NOMO-1 treated with dmso at 0.1 percent for 144 hours (cell line): ENCODE measurements around the gene NOS3.
"Not testable (repeated sequence)": the region's sequence is repeated elsewhere in the genome, so short reads cannot be mapped to it uniquely, and the experiment has no call there.

Experiments
- DNase-seq: peaks from one replicate; lab custom pipeline; 2025; ENCODE audit not compliant: unreplicated experiment; lab: John Stamatoyannopoulos, UW

Gene NOS3

DNA sequence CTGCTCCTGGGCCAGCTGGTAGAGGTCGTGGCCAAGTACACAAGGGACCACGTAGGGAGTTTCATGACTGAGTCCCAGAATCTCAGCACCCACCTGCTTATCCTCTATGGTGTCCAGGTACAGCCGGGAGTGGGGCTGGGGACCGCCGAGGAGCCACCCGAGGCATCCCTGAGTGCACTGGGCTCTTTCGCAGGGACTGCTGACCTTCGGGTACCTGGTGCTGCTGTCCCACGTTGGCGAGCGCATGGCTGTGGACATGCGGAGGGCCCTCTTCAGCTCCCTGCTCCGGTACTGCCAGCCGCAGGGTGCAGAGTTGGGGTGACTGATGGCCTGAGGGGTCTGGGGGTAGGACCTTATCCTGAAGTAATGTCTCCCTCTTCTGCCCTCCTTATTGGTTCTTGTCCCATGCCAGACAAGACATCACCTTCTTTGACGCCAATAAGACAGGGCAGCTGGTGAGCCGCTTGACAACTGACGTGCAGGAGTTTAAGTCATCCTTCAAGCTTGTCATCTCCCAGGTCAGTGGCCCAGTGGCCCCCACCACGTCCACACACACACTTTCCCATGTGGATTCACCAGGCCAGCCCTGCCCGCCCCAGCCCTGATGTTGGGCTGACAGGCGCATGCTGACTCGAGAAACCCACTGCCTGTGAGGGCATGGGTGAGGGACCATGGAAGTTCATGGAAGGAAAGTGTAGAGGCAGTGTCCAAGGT, 43.7 kb downstream of the NOS3 start:
- DNase-seq, result no peak

DNA sequence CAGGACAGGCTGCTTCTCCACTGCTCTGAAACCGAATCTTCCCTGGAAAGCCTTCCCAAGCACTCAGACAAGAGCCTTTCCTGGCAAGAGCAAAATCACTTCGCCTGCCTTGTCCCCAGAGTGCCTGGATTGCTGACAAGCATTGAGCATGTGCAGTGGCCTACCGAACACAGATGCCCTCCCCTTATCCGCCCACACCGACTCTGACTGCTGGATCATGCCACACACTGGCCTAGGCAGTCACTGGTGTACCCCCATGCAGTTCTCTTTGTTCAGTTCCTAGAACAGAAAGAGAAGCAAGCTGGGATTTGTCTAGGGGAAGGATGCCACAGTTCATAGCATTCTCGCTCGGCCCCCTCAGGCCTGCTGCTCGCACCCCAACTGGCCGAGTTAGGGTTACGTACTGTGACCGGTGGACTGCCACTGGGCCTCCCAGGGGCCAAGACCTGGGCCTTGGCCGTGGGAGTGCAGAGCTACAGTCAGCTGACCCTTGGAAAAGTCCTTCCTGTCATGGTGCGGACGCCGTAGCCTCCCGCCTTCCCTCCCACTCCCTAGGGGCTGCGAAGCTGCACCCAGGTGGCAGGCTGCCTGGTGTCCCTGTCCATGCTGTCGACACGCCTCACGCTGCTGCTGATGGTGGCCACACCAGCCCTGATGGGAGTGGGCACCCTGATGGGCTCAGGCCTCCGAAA, 44.4 kb downstream of the NOS3 start:
- no peak for DNase-seq

DNA sequence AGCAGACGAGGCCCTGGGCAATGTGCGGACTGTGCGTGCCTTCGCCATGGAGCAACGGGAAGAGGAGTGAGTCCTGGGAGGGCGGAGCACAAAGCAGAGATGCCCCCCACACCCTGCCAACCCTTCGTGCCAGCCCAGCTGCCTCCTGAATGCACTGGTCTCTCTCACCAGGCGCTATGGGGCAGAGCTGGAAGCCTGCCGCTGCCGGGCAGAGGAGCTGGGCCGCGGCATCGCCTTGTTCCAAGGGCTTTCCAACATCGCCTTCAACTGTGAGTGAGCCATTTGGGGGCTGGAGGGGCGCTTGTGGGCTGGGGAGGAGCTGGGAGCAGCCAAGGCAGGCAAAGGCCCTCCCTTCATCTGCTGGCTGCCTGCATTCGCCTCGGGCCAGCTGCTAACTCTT, 45.1 kb downstream of the NOS3 start:
- DNase-seq, result no peak

DNA sequence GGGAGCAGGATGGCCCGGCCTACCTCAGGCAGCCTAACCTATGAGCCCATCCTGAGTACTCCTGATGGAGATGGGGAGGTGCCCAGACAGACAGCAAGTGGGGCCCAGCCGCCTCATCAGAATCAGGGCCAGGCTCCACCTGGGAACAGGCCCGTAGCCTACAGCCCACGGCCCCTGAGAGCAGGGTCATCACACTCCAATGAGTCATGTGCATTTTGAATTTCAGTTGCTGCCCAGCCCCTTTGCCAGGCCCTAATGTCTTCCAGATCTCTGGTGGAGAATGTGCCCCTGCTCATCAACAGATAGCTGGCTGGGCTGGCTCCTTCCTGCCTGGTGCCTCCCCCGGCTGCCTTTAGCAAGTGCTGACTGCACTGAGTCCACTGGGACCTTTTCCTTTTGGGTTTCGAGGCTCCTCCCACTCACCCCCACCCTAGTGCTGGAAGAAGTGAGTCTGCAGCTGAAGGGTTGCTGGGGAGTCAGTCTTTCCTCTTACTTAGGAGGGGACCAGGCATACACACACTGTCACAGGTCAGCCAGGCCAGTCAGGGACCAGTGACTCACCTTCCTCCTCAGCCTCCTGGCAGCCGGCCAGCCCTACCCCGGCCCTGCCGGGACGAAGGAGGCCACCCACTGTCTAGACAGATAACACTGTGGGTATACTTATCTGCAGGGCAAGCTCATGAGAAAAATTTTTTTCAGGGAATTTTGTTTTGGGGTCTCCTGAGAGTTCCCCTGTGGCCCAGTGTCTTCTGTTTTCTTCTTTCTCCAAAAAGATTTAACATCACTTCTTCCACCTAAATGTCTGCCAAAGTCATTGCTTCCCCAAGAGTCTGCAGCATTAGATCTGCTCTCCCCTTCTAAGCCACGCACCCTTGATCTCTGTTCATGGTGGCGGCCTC, 48.4 kb downstream of the NOS3 start:
- DNase-seq, result peak; percentile 14

DNA sequence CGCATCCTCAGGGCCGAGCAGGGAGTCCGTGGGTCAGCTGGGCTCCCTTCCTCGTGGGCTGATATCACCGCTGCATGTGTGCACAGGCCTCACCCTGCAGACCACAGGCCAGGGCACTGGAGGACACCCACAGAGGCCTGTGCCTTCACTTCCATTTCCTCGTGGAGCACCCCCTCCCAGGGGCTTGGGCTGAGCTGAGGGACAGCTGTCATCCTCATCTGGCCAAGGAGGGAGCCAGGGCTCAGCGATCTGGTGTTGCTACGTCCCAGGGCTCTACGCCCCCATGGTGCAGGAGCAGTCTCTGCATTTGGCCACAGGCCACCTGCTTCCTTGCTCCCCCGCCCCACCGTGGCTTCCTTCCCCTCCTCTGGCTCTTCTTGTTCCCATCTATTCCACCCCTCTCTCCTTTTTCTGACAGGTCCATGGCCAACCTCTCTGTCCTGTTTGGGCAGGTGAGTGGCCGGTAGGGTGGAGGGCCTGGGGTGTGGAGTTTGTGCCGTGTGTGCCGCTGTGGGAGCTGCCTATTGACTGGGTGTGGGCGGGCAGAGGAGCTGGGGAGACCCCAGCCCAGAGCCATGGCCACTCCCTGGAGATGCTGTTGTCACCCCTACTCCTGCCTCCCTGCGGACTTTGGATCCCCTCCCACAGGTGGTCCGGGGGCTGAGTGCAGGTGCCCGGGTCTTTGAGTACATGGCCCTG, 49.2 kb downstream of the NOS3 start:
- DNase-seq, result no peak

DNA sequence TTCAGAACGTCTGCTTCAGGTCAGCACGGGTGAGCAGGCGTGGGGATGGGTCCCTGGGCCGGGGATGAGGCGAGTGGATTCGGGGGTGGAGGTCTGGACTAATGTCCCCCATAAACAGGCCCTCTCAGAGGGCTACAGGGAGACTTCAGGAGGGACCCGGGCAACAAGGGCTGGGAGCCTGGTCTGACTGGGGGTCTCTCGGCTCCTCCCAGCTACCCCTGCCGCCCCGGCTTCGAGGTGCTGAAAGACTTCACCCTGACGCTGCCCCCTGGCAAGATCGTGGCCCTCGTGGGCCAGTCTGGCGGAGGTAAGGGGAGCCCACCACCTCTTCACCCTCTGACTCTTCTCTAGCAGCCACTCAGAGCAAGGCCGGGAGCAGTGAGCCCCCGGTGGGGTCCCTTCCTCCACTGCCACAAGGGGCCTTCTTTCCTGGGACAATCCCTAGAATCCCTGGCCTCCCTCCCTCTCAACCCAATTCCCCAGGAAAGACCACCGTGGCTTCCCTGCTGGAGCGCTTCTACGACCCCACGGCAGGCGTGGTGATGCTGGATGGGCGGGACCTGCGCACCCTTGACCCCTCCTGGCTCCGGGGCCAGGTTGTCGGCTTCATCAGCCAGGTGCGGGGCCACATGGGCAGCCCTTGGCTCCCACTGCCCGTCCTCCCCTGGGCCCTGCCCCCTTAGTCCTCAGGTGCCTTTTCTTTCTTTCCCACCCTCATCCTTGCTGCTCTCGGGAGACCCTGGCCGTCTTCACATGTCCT, 50.0 kb downstream of the NOS3 start:
- no peak for DNase-seq

DNA sequence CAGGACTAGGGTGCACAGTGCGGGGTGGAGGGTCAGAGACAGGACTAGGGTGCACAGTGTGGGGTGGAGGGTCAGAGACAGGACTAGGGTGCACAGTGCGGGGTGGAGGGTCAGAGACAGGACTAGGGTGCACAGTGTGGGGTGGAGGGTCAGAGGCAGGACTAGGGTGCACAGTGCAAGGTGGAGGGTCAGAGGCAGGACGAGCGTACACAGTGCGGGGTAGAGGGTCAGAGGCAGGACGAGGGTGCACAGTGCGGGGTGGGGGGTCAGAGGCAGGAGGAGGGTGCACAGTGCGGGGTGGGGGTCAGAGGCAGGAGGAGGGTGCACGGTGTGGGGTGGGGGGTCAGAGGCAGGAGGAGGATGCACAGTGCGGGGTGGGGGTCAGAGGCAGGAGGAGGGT, 52.6 kb downstream of the NOS3 start:
- DNase-seq, result not testable (repeated sequence)

DNA sequence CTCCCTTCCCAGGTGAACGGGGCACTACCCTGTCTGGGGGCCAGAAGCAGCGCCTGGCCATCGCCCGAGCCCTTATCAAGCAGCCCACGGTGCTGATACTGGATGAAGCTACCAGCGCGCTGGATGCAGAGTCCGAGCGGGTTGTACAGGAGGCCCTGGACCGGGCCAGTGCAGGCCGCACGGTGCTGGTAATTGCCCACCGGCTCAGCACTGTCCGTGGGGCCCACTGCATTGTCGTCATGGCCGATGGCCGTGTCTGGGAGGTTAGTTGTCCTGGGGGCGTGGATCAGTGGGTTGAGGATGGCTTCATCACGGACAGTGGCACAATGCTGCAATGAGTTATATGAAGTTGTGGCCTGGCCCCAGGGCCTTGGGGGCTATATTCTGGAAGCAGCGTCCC, 53.1 kb downstream of the NOS3 start:
- no peak for DNase-seq

DNA sequence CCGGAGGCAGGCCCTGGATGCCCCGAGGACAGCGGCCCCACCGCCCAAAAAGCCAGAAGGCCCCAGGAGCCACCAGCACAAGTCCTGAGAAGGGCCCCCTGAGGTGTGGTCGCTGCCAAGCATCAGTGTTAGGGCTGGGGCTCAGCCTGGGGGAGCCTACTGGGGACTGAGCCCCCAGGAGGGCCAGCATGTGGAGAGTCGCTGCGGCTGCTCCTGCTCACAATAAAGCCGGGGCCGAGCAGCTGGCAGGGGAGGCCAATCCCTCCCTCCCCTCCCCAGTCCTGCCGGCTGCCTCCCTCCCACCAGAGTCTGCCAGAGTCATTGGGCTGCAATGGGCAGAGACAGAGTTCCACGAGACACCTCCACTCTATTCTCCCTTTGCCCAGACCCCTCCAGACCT, 54.4 kb downstream of the NOS3 start:
- DNase-seq, result no peak

DNA sequence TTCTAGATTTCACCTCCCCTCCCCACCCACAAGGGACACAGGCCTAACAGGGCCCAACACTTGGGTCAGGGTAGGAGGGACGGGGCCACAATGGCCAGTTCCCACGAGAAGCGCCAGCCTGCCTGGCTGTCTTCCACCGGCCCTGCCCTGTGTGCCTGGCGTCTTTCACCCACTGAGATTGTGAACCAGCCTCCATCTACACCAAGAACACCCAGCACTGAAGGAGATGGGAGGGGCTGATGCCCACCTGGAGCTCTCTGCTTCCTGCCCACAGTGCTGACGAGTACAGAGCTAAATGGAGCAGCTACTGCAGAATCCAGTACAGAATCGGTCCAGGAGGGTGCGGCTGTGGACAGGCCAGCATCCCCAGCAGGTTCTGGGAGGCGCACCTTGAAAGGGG, 55.1 kb downstream of the NOS3 start:
- DNase-seq, result no peak

DNA sequence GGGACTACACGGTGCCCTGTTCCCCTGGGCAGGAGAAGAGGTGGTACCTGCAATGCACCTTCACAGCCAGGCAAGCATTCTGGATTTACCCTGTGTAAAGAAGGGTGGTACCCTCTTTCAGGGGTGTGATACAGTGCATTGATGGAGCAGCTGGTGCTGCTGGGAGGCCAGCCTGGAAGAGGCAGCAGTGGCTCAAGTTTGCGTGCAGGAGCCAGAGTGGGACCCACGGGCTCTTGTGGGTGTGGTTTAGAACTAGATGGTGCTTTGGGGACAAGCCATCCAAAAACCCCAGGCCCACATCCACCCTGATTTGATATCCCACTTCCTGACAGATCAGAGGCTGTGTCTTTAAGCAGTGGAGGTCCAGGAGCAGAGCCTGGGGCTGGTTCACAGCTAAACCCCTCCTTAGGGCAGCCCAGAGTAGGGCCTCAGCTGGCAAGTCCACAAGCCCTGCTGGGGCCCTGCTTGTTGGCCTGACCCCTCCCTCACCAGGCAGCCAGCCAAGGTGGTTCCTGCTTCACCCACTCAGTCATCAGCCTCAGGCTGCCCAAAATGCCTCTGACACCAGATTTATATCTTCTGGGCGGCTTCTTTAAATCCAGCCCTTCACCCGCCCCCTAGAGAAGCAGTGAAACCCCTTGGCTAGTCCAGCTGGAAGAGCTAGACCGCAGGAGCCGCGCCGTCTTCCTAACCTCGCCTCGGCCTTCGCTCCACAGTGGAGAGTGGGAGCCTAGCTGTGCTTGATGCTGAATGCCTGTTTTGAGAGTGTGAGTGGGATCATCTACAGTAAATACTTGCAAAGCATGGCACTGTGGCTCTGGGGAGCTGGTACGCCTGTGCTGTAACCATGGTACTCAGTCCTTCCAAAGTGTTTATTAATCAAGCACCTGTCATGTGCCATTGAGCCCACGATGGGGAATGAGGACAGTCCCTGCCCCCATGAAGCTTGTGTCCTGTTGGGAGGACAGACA, 56.1 kb downstream of the NOS3 start:
- no peak for DNase-seq

DNA sequence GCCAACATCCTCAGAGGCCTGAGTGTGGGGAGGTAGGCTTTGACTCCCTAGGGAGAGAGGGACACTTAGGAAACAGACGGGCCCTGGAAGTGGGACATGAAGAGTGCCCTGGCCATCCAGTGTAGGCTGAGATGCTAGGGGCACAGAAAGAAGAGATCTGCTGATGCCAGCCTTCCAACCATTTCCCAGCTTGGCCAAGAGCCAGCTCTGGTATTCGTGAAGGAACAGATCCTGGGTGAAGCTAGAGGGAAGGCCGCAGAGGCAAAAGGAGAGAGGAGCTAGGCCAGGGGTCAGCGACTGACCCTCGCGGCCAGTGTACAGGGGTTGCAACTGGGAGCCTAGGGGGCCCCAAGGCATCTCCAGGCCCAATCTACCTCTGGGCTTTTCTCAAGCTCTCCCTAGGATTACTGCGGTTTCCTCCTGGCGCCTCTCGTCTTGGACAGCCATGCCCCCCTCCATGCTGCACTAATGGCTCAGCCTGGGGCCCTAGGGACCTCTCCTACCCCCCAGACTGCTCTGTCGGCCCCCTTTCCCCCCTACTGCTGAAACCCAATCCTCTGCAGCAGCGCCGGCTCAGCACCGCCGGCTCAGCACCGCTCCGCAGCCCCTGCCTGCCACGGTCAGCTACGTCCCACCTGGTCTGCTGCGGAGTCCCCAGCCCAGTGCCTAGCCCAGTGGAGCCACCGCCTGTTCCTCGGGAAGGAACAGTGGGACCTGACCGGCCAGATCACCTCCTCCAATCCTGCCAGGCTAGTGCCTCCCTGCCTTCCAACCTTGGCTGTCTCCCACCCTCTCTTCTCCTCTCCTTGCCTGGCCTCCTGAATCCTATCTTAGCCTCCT, 57.4 kb downstream of the NOS3 start, which contains the start of gene ASIC3:
TSS of gene ASIC3 (plus strand) at position 556 of the 840 bp plus-strand sequence. CDS start 355 bp downstream, outside the sequence.
- no peak for DNase-seq

DNA sequence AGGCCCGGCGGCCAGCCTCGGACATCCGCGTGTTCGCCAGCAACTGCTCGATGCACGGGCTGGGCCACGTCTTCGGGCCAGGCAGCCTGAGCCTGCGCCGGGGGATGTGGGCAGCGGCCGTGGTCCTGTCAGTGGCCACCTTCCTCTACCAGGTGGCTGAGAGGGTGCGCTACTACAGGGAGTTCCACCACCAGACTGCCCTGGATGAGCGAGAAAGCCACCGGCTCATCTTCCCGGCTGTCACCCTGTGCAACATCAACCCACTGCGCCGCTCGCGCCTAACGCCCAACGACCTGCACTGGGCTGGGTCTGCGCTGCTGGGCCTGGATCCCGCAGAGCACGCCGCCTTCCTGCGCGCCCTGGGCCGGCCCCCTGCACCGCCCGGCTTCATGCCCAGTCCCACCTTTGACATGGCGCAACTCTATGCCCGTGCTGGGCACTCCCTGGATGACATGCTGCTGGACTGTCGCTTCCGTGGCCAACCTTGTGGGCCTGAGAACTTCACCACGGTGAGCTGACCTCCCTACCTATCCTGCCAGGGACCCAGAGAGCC, 58.2 kb downstream of the NOS3 start:
- DNase-seq, result no peak

DNA sequence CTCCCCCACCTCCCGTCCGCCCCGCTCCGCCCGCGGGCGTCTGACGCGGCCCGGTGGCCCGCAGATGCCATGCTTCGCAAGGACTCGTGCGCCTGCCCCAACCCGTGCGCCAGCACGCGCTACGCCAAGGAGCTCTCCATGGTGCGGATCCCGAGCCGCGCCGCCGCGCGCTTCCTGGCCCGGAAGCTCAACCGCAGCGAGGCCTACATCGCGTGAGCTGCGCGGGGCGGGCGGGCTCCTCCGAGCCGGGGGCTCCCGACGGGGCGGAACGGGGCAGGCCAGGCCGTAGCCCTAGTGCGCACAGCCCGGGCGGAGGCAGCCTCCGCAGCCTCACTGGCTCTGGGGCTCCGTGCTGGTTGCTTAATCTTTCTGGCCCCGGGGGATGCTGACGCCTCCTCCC, 60.3 kb downstream of the NOS3 start:
- DNase-seq, result no peak

DNA sequence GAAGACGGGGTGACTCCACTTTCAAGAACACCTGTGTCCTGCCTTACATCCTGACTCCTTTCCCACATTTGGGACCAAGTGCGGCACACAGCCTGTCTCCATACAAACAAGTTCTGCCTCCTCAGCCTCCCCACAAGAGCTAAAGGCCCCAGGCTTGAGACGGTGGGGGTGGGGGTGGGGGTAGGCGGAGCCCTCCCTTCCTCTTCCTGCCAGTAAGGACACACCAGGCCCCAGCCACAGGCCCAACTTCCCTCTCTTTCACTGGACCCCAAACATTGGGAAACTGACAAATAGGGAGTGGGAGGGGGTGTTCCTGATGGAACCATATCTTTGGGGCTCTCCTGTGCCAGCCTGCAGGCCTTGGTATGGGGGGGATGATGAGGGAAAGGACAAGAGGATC, 62.3 kb downstream of the NOS3 start:
- no peak for DNase-seq

DNA sequence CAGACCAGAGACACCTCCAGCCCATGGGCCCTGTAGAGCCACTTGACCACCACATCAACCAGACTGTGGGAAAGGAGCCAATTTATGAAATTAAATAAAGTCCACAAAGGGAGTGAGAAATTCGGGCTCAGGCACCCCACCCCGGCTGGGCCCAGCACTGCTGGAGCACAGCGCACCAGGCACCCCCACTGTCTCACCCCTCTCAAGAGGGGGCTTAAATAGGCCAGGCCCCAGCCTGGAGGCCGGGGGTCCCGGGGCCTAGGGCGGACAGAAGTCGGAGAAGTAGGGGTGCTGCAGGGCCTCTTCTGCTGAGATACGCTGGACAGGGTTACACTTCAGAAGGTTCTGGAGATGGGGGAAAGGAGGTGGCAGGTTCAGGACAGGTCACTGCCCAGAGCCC, 62.9 kb downstream of the NOS3 start:
- no peak for DNase-seq

DNA sequence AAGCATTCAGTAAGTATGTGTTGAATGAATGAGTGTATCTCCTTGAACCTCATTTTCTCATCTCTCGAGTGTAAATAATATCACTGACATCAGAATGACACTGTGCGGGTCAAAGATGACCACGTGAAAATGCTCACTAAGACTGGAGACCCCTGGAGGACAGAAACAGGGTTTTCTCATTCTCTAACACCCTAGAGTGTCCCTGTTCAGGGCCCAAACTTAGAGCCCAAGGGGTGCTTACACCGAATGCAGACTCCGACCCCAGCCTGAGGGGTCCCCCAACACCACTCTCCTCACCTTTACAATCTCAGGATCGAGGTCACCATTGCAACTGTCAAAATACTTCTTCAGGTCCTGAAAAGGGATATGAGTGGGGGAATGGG, 65.5 kb downstream of the NOS3 start:
- no peak for DNase-seq
